WTC11 (cell line): Measurements from ENCODE around the gene SLIRP. TPM values are rescaled to one million over a fixed set of nuclear protein-coding genes. Genes with fewer than 3 reads are reported as not detected.
A peak's percentile ranks its signal among the peaks of the same experiment; 100 is the strongest.

Experiments used
- ATAC-seq: fragments of 200-7000 bp; cut with Tn5 transposase; 2 replicates; pipeline ENCODE4 v1.10.0; 2021; ENCODE audit warnings: mild to moderate bottlenecking, moderate library complexity
- CTCF ChIA-PET: fragments of 300-600 bp; sonication (Branson Sonifier 250); formaldehyde crosslinking; loops from one replicate; lab custom pipeline; 2021; ENCODE audit warnings: antibody characterized with exemption; lab: Charles Lee
- POLR2A ChIA-PET: fragments of 350-600 bp; sonication (Branson Sonifier 250); formaldehyde crosslinking; loops from one replicate; lab custom pipeline; 2021; ENCODE audit warnings: antibody characterized with exemption; lab: Charles Lee
- DNase-seq: peaks from one replicate; pipeline ENCODE4 v3.0.0; 2021; ENCODE audit warnings: low spot score
- H3K27ac Mint-ChIP-seq: 2 replicates; pipeline ENCODE4 v1.8.0; 2021; ENCODE audit warnings: mixed read lengths
- H3K27me3 Mint-ChIP-seq: 2 replicates; pipeline ENCODE4 v1.8.0; 2021; ENCODE audit warnings: low read depth, mild to moderate bottlenecking, moderate library complexity, mixed read lengths
- H3K36me3 Mint-ChIP-seq: 2 replicates; pipeline ENCODE4 v1.8.0; 2021; ENCODE audit warnings: mixed read lengths
- H3K4me1 Mint-ChIP-seq: 2 replicates; pipeline ENCODE4 v1.8.0; 2022; ENCODE audit warnings: mixed read lengths
- H3K4me3 Mint-ChIP-seq: 2 replicates; pipeline ENCODE4 v1.8.0; 2021; ENCODE audit warnings: mild to moderate bottlenecking, moderate library complexity, mixed read lengths
- H3K9me3 Mint-ChIP-seq: 2 replicates; pipeline ENCODE4 v1.8.0; 2021; ENCODE audit warnings: mixed read lengths
- ETV6 ChIP-seq: sonication (generic); formaldehyde crosslinking; IDR thresholded peaks from 2 replicates; pipeline ENCODE4 v1.8.1; 2022; ENCODE audit warnings: mild to moderate bottlenecking, missing genetic modification reagents
- GRHL2 ChIP-seq: fragments of 250-450 bp; sonication (Bioruptor Pico); IDR thresholded peaks from 2 replicates; pipeline ENCODE4 v1.8.0; 2022; ENCODE audit warnings: mild to moderate bottlenecking, moderate library complexity; ENCODE audit not compliant: insufficient replicate concordance, severe bottlenecking
- GTF2I ChIP-seq: fragments of 250-450 bp; sonication (Bioruptor Pico); conservative IDR thresholded peaks from 2 replicates; pipeline ENCODE4 v1.4.0; 2021; ENCODE audit warnings: mild to moderate bottlenecking
- MYBL2 ChIP-seq: sonication (generic); formaldehyde crosslinking; IDR thresholded peaks from 2 replicates; pipeline ENCODE4 v1.8.1; 2023; ENCODE audit warnings: mild to moderate bottlenecking, moderate library complexity, missing genetic modification reagents
- OVOL2 ChIP-seq: fragments of 250-450 bp; sonication (Bioruptor Pico); IDR thresholded peaks from 2 replicates; pipeline ENCODE4 v1.9.0; 2021; ENCODE audit warnings: mild to moderate bottlenecking, borderline replicate concordance
- TEAD4 ChIP-seq: sonication (generic); formaldehyde crosslinking; IDR thresholded peaks from 2 replicates; pipeline ENCODE4 v1.8.0; 2022; ENCODE audit warnings: mild to moderate bottlenecking, missing genetic modification reagents
- ZNF121 ChIP-seq: sonication (generic); formaldehyde crosslinking; IDR thresholded peaks from 2 replicates; pipeline ENCODE4 v1.8.0; 2023; ENCODE audit warnings: missing genetic modification reagents
- ZNF138 ChIP-seq: sonication (generic); formaldehyde crosslinking; conservative IDR thresholded peaks from 2 replicates; pipeline ENCODE4 v1.8.1; 2022; ENCODE audit warnings: mild to moderate bottlenecking, moderate library complexity, missing genetic modification reagents
- ZNF317 ChIP-seq: sonication (generic); formaldehyde crosslinking; IDR thresholded peaks from 2 replicates; pipeline ENCODE4 v1.8.1; 2023; ENCODE audit warnings: low read depth, mild to moderate bottlenecking, moderate library complexity, missing genetic modification reagents, borderline replicate concordance
- ZNF423 ChIP-seq: fragments of 250-450 bp; sonication (Bioruptor Pico); IDR thresholded peaks from 2 replicates; pipeline ENCODE4 v2.1.2; 2022; ENCODE audit warnings: mild to moderate bottlenecking, moderate library complexity
- total RNA-seq: library from RNA; stranded (reverse); gene quantifications from 3 replicates; pipeline ENCODE4 v1.2.3, GENCODE V29; 2021
- TF ChIP-seq, protein P1 (sequence below): sonication (generic); formaldehyde crosslinking; IDR thresholded peaks from 2 replicates; pipeline ENCODE4 v1.8.1; 2022; ENCODE audit warnings: missing genetic modification reagents, borderline replicate concordance
- TF ChIP-seq, protein P2 (sequence below): fragments of 250-450 bp; sonication (Bioruptor Pico); IDR thresholded peaks from 2 replicates; pipeline ENCODE4 v1.9.0; 2021; ENCODE audit warnings: mild to moderate bottlenecking
- TF ChIP-seq, protein P3 (sequence below): sonication (generic); formaldehyde crosslinking; IDR thresholded peaks from 2 replicates; pipeline ENCODE4 v1.8.0; 2022; ENCODE audit warnings: mild to moderate bottlenecking, missing genetic modification reagents
- TF ChIP-seq, protein P4 (sequence below): sonication (generic); formaldehyde crosslinking; IDR thresholded peaks from 2 replicates; pipeline ENCODE4 v1.8.0; 2022; ENCODE audit warnings: mild to moderate bottlenecking, missing genetic modification reagents
- TF ChIP-seq, protein P5 (sequence below): sonication (generic); formaldehyde crosslinking; IDR thresholded peaks from 2 replicates; pipeline ENCODE4 v1.8.0; 2022; ENCODE audit warnings: missing genetic modification reagents
- TF ChIP-seq, protein P6 (sequence below): fragments of 250-450 bp; sonication (Bioruptor Pico); IDR thresholded peaks from 2 replicates; pipeline ENCODE4 v2.1.2; 2022; ENCODE audit warnings: mild to moderate bottlenecking, moderate library complexity

The SLIRP gene
- total RNA-seq, 1 experiment from 2014 or later, result 377 TPM

DNA sequence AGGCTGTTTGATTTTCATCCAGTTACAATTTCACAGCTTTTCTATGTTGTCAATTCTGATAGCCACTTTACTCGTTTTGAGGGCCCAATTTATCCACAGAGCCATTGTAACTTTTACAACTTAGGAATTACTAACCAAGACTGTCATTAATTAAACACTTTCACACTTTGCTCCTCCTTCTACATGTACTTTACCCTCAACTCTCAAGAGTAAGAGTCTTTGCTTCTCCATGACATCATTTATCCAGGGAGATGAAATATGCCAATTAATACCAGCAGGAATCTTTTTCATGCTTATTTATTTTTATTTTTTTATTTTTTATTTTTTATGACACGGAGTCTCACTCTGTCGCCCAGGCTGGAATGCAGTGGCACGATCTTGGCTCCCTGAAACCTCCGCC lies 13.5 kb downstream of the SLIRP start:
- H3K4me3 Mint-ChIP-seq, result no peak overlapping the region
- H3K27me3 Mint-ChIP-seq, result no peaks in the 10 kb centered on the region
- POLR2A ChIA-PET, result no interaction called here

DNA sequence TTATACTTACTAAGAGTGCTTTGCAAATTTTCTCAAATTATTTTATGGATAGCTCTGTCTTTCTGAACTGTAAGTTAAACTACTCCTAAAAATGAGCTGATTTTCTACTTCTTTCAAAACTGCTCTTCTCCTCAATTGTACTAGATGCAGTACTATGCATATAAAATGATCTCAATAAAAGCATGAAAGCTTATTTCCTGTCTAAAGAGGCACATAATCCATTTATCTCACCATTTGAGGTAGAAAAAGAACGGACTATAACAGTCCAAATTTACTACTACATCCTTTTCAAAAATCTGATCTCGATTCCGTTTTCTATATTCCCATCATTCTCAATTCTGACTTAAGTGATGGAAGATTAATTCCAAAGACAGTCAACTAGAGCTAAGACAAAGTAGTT lies 14.4 kb downstream of the SLIRP start:
- ChIA-PET POLR2A (no interaction called here), CTCF (no interaction called here)
- H3K36me3 Mint-ChIP-seq, result peaks cover 73% of the 10 kb centered on the region
- no peaks in the 10 kb centered on the region for H3K27me3 Mint-ChIP-seq
- H3K9me3 Mint-ChIP-seq, result no peaks in the 10 kb centered on the region
- no peak overlapping the region for H3K4me3 Mint-ChIP-seq
- no peaks in the 10 kb centered on the region for H3K4me1 Mint-ChIP-seq
- DNase-seq (no peak), ATAC-seq (no peak)
- H3K27ac Mint-ChIP-seq, result 0 out of 2 replicates have a peak overlapping the region, but pooled peaks have one; percentile 21
- TF ChIP-seq, protein P1, sequence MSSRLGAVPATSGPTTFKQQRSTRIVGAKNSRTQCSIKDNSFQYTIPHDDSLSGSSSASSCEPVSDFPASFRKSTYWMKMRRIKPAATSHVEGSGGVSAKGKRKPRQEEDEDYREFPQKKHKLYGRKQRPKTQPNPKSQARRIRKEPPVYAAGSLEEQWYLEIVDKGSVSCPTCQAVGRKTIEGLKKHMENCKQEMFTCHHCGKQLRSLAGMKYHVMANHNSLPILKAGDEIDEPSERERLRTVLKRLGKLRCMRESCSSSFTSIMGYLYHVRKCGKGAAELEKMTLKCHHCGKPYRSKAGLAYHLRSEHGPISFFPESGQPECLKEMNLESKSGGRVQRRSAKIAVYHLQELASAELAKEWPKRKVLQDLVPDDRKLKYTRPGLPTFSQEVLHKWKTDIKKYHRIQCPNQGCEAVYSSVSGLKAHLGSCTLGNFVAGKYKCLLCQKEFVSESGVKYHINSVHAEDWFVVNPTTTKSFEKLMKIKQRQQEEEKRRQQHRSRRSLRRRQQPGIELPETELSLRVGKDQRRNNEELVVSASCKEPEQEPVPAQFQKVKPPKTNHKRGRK (CRISPR knock-in tag), result no peak
- TF ChIP-seq MYBL2 (CRISPR knock-in tag), result no peak
- TF ChIP-seq GTF2I, result no peak
- TF ChIP-seq GRHL2 (CRISPR knock-in tag), result no peak
- TF ChIP-seq, protein P2, sequence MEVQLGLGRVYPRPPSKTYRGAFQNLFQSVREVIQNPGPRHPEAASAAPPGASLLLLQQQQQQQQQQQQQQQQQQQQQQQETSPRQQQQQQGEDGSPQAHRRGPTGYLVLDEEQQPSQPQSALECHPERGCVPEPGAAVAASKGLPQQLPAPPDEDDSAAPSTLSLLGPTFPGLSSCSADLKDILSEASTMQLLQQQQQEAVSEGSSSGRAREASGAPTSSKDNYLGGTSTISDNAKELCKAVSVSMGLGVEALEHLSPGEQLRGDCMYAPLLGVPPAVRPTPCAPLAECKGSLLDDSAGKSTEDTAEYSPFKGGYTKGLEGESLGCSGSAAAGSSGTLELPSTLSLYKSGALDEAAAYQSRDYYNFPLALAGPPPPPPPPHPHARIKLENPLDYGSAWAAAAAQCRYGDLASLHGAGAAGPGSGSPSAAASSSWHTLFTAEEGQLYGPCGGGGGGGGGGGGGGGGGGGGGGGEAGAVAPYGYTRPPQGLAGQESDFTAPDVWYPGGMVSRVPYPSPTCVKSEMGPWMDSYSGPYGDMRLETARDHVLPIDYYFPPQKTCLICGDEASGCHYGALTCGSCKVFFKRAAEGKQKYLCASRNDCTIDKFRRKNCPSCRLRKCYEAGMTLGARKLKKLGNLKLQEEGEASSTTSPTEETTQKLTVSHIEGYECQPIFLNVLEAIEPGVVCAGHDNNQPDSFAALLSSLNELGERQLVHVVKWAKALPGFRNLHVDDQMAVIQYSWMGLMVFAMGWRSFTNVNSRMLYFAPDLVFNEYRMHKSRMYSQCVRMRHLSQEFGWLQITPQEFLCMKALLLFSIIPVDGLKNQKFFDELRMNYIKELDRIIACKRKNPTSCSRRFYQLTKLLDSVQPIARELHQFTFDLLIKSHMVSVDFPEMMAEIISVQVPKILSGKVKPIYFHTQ, result no peak
- TF ChIP-seq ETV6 (CRISPR knock-in tag), result no peak
- no peak for TF ChIP-seq ZNF121 (CRISPR knock-in tag)
- TF ChIP-seq, protein P3, sequence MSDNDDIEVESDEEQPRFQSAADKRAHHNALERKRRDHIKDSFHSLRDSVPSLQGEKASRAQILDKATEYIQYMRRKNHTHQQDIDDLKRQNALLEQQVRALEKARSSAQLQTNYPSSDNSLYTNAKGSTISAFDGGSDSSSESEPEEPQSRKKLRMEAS (CRISPR knock-in tag), result no peak
- TF ChIP-seq, protein P4, sequence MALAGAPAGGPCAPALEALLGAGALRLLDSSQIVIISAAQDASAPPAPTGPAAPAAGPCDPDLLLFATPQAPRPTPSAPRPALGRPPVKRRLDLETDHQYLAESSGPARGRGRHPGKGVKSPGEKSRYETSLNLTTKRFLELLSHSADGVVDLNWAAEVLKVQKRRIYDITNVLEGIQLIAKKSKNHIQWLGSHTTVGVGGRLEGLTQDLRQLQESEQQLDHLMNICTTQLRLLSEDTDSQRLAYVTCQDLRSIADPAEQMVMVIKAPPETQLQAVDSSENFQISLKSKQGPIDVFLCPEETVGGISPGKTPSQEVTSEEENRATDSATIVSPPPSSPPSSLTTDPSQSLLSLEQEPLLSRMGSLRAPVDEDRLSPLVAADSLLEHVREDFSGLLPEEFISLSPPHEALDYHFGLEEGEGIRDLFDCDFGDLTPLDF (CRISPR knock-in tag), result no peak
- no peak for TF ChIP-seq ZNF423 (CRISPR knock-in tag)
- no peak for TF ChIP-seq ZNF138 (CRISPR knock-in tag)

More for the DNA sequence above, 13.5 kb downstream of the SLIRP start:
- TF ChIP-seq, protein P5, sequence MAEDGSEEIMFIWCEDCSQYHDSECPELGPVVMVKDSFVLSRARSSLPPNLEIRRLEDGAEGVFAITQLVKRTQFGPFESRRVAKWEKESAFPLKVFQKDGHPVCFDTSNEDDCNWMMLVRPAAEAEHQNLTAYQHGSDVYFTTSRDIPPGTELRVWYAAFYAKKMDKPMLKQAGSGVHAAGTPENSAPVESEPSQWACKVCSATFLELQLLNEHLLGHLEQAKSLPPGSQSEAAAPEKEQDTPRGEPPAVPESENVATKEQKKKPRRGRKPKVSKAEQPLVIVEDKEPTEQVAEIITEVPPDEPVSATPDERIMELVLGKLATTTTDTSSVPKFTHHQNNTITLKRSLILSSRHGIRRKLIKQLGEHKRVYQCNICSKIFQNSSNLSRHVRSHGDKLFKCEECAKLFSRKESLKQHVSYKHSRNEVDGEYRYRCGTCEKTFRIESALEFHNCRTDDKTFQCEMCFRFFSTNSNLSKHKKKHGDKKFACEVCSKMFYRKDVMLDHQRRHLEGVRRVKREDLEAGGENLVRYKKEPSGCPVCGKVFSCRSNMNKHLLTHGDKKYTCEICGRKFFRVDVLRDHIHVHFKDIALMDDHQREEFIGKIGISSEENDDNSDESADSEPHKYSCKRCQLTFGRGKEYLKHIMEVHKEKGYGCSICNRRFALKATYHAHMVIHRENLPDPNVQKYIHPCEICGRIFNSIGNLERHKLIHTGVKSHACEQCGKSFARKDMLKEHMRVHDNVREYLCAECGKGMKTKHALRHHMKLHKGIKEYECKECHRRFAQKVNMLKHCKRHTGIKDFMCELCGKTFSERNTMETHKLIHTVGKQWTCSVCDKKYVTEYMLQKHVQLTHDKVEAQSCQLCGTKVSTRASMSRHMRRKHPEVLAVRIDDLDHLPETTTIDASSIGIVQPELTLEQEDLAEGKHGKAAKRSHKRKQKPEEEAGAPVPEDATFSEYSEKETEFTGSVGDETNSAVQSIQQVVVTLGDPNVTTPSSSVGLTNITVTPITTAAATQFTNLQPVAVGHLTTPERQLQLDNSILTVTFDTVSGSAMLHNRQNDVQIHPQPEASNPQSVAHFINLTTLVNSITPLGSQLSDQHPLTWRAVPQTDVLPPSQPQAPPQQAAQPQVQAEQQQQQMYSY, result no peak
- no peak for TF ChIP-seq ZNF317 (CRISPR knock-in tag)
- TF ChIP-seq, protein P6, sequence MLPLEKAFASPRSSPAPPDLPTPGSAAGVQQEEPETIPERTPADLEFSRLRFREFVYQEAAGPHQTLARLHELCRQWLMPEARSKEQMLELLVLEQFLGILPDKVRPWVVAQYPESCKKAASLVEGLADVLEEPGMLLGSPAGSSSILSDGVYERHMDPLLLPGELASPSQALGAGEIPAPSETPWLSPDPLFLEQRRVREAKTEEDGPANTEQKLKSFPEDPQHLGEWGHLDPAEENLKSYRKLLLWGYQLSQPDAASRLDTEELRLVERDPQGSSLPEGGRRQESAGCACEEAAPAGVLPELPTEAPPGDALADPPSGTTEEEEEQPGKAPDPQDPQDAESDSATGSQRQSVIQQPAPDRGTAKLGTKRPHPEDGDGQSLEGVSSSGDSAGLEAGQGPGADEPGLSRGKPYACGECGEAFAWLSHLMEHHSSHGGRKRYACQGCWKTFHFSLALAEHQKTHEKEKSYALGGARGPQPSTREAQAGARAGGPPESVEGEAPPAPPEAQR, result no peak
- TF ChIP-seq OVOL2 (CRISPR knock-in tag), result no peak
- TF ChIP-seq TEAD4 (CRISPR knock-in tag), result no peak
- CTCF ChIA-PET, result no interaction called here
- H3K9me3 Mint-ChIP-seq, result no peaks in the 10 kb centered on the region
- ATAC-seq (no peak), DNase-seq (no peak)
- no peak overlapping the region for H3K27ac Mint-ChIP-seq
- peaks cover 68% of the 10 kb centered on the region for H3K36me3 Mint-ChIP-seq
- no peaks in the 10 kb centered on the region for H3K4me1 Mint-ChIP-seq
